CD14-positive monocyte (primary cell): ENCODE results near the gene CNTNAP2. TPM values are rescaled to one million over a fixed set of nuclear protein-coding genes. Genes with fewer than 3 reads are reported as not detected.

Source experiments
- DNase-seq, 3 donors: peaks; one replicate each; pipeline ENCODE4 v3.0.0-alpha.2; 2011 to 2022
- H2AFZ ChIP-seq: 2 replicates; pipeline ENCODE4 v1.6.0; 2012; ENCODE audit warnings: mild to moderate bottlenecking, low read depth, low read length, inconsistent platforms; ENCODE audit not compliant: insufficient read depth, poor library complexity, severe bottlenecking
- H3K27ac ChIP-seq, 2 donors: 1 replicate in 1 of 2; 2 replicates in 1 of 2; pipeline ENCODE4 v1.5.1; 2012 to 2013; ENCODE audit warnings: low read length in 2 of 2, control low read depth in 1 of 2, inconsistent platforms in 1 of 2, low read depth in 1 of 2, mild to moderate bottlenecking in 1 of 2
- H3K27me3 ChIP-seq, 2 donors: one replicate each; pipeline versions ENCODE4 v1.6.0 to v1.6.1; 2011 to 2013; ENCODE audit warnings: low read length in 2 of 2; ENCODE audit not compliant: control insufficient read depth in 2 of 2, insufficient read depth in 2 of 2
- H3K36me3 ChIP-seq, 2 donors: replicated peaks in 1 of 2; 1 replicate in 1 of 2; 2 replicates in 1 of 2; pipeline versions ENCODE4 v1.5.1 to v1.6.1; 2012 to 2013; ENCODE audit warnings: low read length in 2 of 2, control low read depth in 1 of 2, inconsistent platforms in 1 of 2, mild to moderate bottlenecking in 1 of 2; ENCODE audit not compliant: insufficient read depth in 2 of 2, control insufficient read depth in 1 of 2
- H3K4me1 ChIP-seq, 2 donors: 1 replicate in 1 of 2; 2 replicates in 1 of 2; pipeline versions ENCODE4 v1.5.1 to v1.6.1; 2012 to 2013; ENCODE audit warnings: low read length in 2 of 2, control low read depth in 1 of 2, inconsistent platforms in 1 of 2, mild to moderate bottlenecking in 1 of 2, moderate library complexity in 1 of 2; ENCODE audit not compliant: insufficient read depth in 2 of 2, control insufficient read depth in 1 of 2
- H3K4me2 ChIP-seq: replicated peaks from 2 replicates; pipeline ENCODE3; 2012; ENCODE audit warnings: low read length, moderate library complexity, mild to moderate bottlenecking; ENCODE audit not compliant: poor library complexity, severe bottlenecking; ENCODE audit errors: extremely low read depth
- H3K4me3 ChIP-seq, 3 experiments: fragments of 200-600 bp in 1 of 3; sonication (generic) in 1 of 3; replicated peaks in 1 of 3; 1 replicate in 2 of 3; 2 replicates in 1 of 3; pipeline ENCODE4 v1.5.1; 2011 to 2013; ENCODE audit warnings: low read length in 3 of 3, mild to moderate bottlenecking in 3 of 3, control low read depth in 2 of 3, low read depth in 2 of 3, inconsistent platforms in 1 of 3, moderate library complexity in 1 of 3
- H3K79me2 ChIP-seq: 2 replicates; pipeline ENCODE4 v1.6.0; 2012; ENCODE audit warnings: mild to moderate bottlenecking, control low read depth, inconsistent platforms, low read length, moderate library complexity; ENCODE audit not compliant: insufficient read depth
- H3K9ac ChIP-seq: 2 replicates; pipeline ENCODE4 v1.6.0; 2017; ENCODE audit warnings: low read length, mild to moderate bottlenecking; ENCODE audit not compliant: insufficient read depth, poor library complexity, severe bottlenecking
- H3K9me3 ChIP-seq, 2 donors: replicated peaks in 1 of 2; 1 replicate in 1 of 2; 2 replicates in 1 of 2; pipeline versions ENCODE4 v1.5.1 to v1.6.1; 2012 to 2013; ENCODE audit warnings: low read length in 2 of 2, control low read depth in 1 of 2; ENCODE audit not compliant: control insufficient read depth in 1 of 2, insufficient read depth in 1 of 2
- H4K20me1 ChIP-seq: 2 replicates; pipeline ENCODE4 v1.6.0; 2012; ENCODE audit warnings: mild to moderate bottlenecking, low read length, control low read depth, moderate library complexity; ENCODE audit not compliant: insufficient read depth
- H3K27ac Mint-ChIP-seq, 7 donors: one replicate each; pipeline ENCODE4 v1.8.0; 2020; ENCODE audit warnings: mild to moderate bottlenecking in 7 of 7, mixed read lengths in 7 of 7, moderate library complexity in 6 of 7, inconsistent platforms in 2 of 7
- H3K27me3 Mint-ChIP-seq, 3 donors: one replicate each; pipeline ENCODE4 v1.8.0; 2021 to 2022; ENCODE audit warnings: low read depth in 3 of 3, mild to moderate bottlenecking in 3 of 3, mixed read lengths in 3 of 3, moderate library complexity in 3 of 3, inconsistent platforms in 1 of 3
- H3K36me3 Mint-ChIP-seq, 2 donors: one replicate each; pipeline ENCODE4 v1.8.0; 2020; ENCODE audit warnings: mixed read lengths in 2 of 2, inconsistent platforms in 1 of 2, mild to moderate bottlenecking in 1 of 2
- H3K4me1 Mint-ChIP-seq: one replicate; pipeline ENCODE4 v1.8.0; 2020; ENCODE audit warnings: mild to moderate bottlenecking, mixed read lengths
- H3K4me3 Mint-ChIP-seq, 2 donors: one replicate each; pipeline ENCODE4 v1.8.0; 2020; ENCODE audit warnings: mild to moderate bottlenecking in 2 of 2, mixed read lengths in 2 of 2, moderate library complexity in 1 of 2
- H3K9me3 Mint-ChIP-seq, 7 donors: one replicate each; pipeline ENCODE4 v1.8.0; 2020 to 2022; ENCODE audit warnings: mixed read lengths in 7 of 7, mild to moderate bottlenecking in 6 of 7, moderate library complexity in 6 of 7, inconsistent platforms in 2 of 7
- CTCF ChIP-seq: fragments of 200-600 bp; IDR thresholded peaks from one replicate; pipeline ENCODE4 v1.8.0; 2022; ENCODE audit warnings: antibody characterized with exemption, mild to moderate bottlenecking
- WGBS: methylation state at CpG from one replicate; pipeline ENCODE4 v1.1.5; 2013; ENCODE audit warnings: missing lambda C conversion rate; ENCODE audit not compliant: insufficient coverage; 5-methylcytosine and 5-hydroxymethylcytosine counted together
- intact Hi-C, 2 donors: fragments of 100-400 bp; cut with micrococcal nuclease; formaldehyde crosslinking; loops; one replicate each; pipeline versions ENCODE4 v1.15.0 to v1.15.1; 2023
- polyA plus RNA-seq, 3 donors: library from polyadenylated mRNA; depleted of rRNA in 1 of 3; unstranded in 2 of 3; stranded (reverse) in 1 of 3; fragments of 300-500 nt in 2 of 3; fragments of >200 nt in 1 of 3; fragmentation: Illumina TruSeq in 2 of 3; gene quantifications; 1 replicate in 2 of 3; 2 replicates in 1 of 3; pipeline ENCODE4 v1.2.3, GENCODE V29; 2012 to 2021

Gene CNTNAP2
- polyA plus RNA-seq, 3 donors, result 0.01 TPM; not detected in 2

DNA sequence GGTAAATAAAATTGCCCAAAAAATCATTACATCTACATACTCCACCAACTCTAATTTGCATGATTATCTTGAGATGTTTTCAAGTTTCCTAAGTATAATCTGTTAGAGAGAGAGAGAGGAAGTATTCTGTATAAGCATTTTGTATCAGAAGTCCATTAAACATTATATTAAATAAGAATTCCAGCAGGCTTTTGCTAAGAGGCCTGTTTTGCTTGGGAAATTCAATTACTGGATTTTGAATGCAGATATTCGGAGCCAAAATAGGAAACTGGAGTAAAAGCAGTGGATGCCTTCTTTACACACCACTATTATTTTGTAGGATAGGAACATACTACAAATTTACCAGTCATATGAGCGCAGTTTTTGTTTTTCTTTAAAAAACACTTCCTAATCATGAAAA is 727.8 kb downstream of the CNTNAP2 start:
- no peak overlapping the region for H3K27ac ChIP-seq
- Mint-ChIP-seq H3K27me3 (no peaks in the 10 kb centered on the region), H3K27ac (no peak overlapping the region), H3K36me3 (no peaks in the 10 kb centered on the region), H3K9me3 (peaks cover 2 to 12% (median 4%) of the 10 kb centered on the region in 7 donors), H3K4me3 (no peak overlapping the region), H3K4me1 (no peaks in the 10 kb centered on the region)
- H3K27me3 ChIP-seq, result no peaks in the 10 kb centered on the region
- no peak overlapping the region for H3K4me2 ChIP-seq
- TF ChIP-seq CTCF, result no peak
- no peaks in the 10 kb centered on the region for H4K20me1 ChIP-seq
- H3K4me1 ChIP-seq, result no peaks in the 10 kb centered on the region
- no CpG with 5 or more reads among the region's 2 CpGs for WGBS
- H2AFZ ChIP-seq, result no peak overlapping the region
- no peak for DNase-seq
- intact Hi-C loops, result no loop called here
- H3K36me3 ChIP-seq, result no peaks in the 10 kb centered on the region
- H3K9ac ChIP-seq, result no peak overlapping the region
- H3K79me2 ChIP-seq, result no peaks in the 10 kb centered on the region
- H3K9me3 ChIP-seq, result peaks cover 3 to 16% of the 10 kb centered on the region in 2 donors
- no peak overlapping the region for H3K4me3 ChIP-seq

DNA sequence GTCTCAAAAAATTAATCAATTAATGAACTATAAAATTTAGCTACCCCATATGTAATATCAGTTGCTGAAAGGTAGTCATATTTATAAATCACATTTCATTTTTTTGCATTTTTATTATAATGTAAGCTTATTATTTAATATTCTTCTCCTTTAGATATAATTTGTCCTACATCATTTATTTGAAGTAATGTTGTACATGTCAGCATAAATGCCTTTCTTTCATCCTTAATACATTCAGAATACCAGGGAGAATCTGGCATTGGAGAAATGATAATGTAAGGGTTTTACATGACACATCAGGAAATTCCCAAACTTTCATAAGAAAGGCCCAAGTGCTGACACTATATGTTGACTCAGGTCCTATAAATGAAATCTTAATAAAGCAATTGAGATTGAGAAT is 742.1 kb downstream of the CNTNAP2 start:
- no peaks in the 10 kb centered on the region for H3K27me3 ChIP-seq
- no peak overlapping the region for H3K9ac ChIP-seq
- no peak for DNase-seq
- no peaks in the 10 kb centered on the region for H3K36me3 Mint-ChIP-seq
- H3K79me2 ChIP-seq, result no peaks in the 10 kb centered on the region
- H3K27ac Mint-ChIP-seq, result no peak overlapping the region
- H3K9me3 Mint-ChIP-seq, result peaks cover 0 to 9% (median 5%) of the 10 kb centered on the region in 7 donors
- no peaks in the 10 kb centered on the region for H3K4me1 ChIP-seq
- TF ChIP-seq CTCF, result no peak
- H3K36me3 ChIP-seq, result no peaks in the 10 kb centered on the region
- intact Hi-C loops, result no loop called here
- H4K20me1 ChIP-seq, result no peaks in the 10 kb centered on the region
- H3K4me3 ChIP-seq, result no peak overlapping the region
- H3K27ac ChIP-seq, result no peak overlapping the region
- H2AFZ ChIP-seq, result no peak overlapping the region
- H3K4me2 ChIP-seq, result no peak overlapping the region
- H3K4me3 Mint-ChIP-seq, result no peak overlapping the region
- peaks cover 0 to 2% (median 0%) of the 10 kb centered on the region in 3 donors for H3K27me3 Mint-ChIP-seq
- H3K4me1 Mint-ChIP-seq, result no peaks in the 10 kb centered on the region
- no peaks in the 10 kb centered on the region for H3K9me3 ChIP-seq
